PC-3 (cell line): ENCODE measurements around the gene CRYGN.

Experiments used
- EZH2 ChIP-seq: fragments of 300-600 bp; sonication (generic); IDR thresholded peaks from one replicate; pipeline ENCODE4 v1.6.1; 2017; ENCODE audit warnings: antibody characterized with exemption, mild to moderate bottlenecking, low read length; ENCODE audit not compliant: unreplicated experiment
- EZH2phosphoT487 ChIP-seq: fragments of 300-600 bp; sonication (generic); IDR thresholded peaks from 2 replicates; pipeline ENCODE4 v1.6.1; 2018; ENCODE audit warnings: mild to moderate bottlenecking, antibody characterized with exemption, low read length, borderline replicate concordance
- TF ChIP-seq, protein P1 (sequence below): fragments of 300-600 bp; sonication (generic); conservative IDR thresholded peaks from 2 replicates; pipeline ENCODE4 v1.5.1; 2017; ENCODE audit warnings: antibody characterized with exemption, low read depth, mild to moderate bottlenecking, low read length

- TF ChIP-seq, protein P1, sequence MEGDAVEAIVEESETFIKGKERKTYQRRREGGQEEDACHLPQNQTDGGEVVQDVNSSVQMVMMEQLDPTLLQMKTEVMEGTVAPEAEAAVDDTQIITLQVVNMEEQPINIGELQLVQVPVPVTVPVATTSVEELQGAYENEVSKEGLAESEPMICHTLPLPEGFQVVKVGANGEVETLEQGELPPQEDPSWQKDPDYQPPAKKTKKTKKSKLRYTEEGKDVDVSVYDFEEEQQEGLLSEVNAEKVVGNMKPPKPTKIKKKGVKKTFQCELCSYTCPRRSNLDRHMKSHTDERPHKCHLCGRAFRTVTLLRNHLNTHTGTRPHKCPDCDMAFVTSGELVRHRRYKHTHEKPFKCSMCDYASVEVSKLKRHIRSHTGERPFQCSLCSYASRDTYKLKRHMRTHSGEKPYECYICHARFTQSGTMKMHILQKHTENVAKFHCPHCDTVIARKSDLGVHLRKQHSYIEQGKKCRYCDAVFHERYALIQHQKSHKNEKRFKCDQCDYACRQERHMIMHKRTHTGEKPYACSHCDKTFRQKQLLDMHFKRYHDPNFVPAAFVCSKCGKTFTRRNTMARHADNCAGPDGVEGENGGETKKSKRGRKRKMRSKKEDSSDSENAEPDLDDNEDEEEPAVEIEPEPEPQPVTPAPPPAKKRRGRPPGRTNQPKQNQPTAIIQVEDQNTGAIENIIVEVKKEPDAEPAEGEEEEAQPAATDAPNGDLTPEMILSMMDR = no peak
- TF ChIP-seq EZH2 = no peak
- no peak for TF ChIP-seq EZH2phosphoT487
Measured at GRCh38 chr7:151431768-151432311, 8.1 kb downstream of the CRYGN start.
